CD14-positive monocyte (primary cell): ENCODE results near the gene CR1L. TPM values are rescaled to one million over a fixed set of nuclear protein-coding genes. Genes with fewer than 3 reads are reported as not detected.

Experiments used
- DNase-seq, 3 donors: peaks; one replicate each; pipeline ENCODE4 v3.0.0-alpha.2; 2011 to 2022
- H2AFZ ChIP-seq: 2 replicates; pipeline ENCODE4 v1.6.0; 2012; ENCODE audit warnings: mild to moderate bottlenecking, low read depth, low read length, inconsistent platforms; ENCODE audit not compliant: insufficient read depth, poor library complexity, severe bottlenecking
- H3K27ac ChIP-seq, 2 donors: 1 replicate in 1 of 2; 2 replicates in 1 of 2; pipeline ENCODE4 v1.5.1; 2012 to 2013; ENCODE audit warnings: low read length in 2 of 2, control low read depth in 1 of 2, inconsistent platforms in 1 of 2, low read depth in 1 of 2, mild to moderate bottlenecking in 1 of 2
- H3K27me3 ChIP-seq, 2 donors: one replicate each; pipeline versions ENCODE4 v1.6.0 to v1.6.1; 2011 to 2013; ENCODE audit warnings: low read length in 2 of 2; ENCODE audit not compliant: control insufficient read depth in 2 of 2, insufficient read depth in 2 of 2
- H3K36me3 ChIP-seq, 2 donors: replicated peaks in 1 of 2; 1 replicate in 1 of 2; 2 replicates in 1 of 2; pipeline versions ENCODE4 v1.5.1 to v1.6.1; 2012 to 2013; ENCODE audit warnings: low read length in 2 of 2, control low read depth in 1 of 2, inconsistent platforms in 1 of 2, mild to moderate bottlenecking in 1 of 2; ENCODE audit not compliant: insufficient read depth in 2 of 2, control insufficient read depth in 1 of 2
- H3K4me1 ChIP-seq, 2 donors: 1 replicate in 1 of 2; 2 replicates in 1 of 2; pipeline versions ENCODE4 v1.5.1 to v1.6.1; 2012 to 2013; ENCODE audit warnings: low read length in 2 of 2, control low read depth in 1 of 2, inconsistent platforms in 1 of 2, mild to moderate bottlenecking in 1 of 2, moderate library complexity in 1 of 2; ENCODE audit not compliant: insufficient read depth in 2 of 2, control insufficient read depth in 1 of 2
- H3K4me2 ChIP-seq: replicated peaks from 2 replicates; pipeline ENCODE3; 2012; ENCODE audit warnings: low read length, moderate library complexity, mild to moderate bottlenecking; ENCODE audit not compliant: poor library complexity, severe bottlenecking; ENCODE audit errors: extremely low read depth
- H3K4me3 ChIP-seq, 3 experiments: fragments of 200-600 bp in 1 of 3; sonication (generic) in 1 of 3; replicated peaks in 1 of 3; 1 replicate in 2 of 3; 2 replicates in 1 of 3; pipeline ENCODE4 v1.5.1; 2011 to 2013; ENCODE audit warnings: low read length in 3 of 3, mild to moderate bottlenecking in 3 of 3, control low read depth in 2 of 3, low read depth in 2 of 3, inconsistent platforms in 1 of 3, moderate library complexity in 1 of 3
- H3K79me2 ChIP-seq: 2 replicates; pipeline ENCODE4 v1.6.0; 2012; ENCODE audit warnings: mild to moderate bottlenecking, control low read depth, inconsistent platforms, low read length, moderate library complexity; ENCODE audit not compliant: insufficient read depth
- H3K9ac ChIP-seq: 2 replicates; pipeline ENCODE4 v1.6.0; 2017; ENCODE audit warnings: low read length, mild to moderate bottlenecking; ENCODE audit not compliant: insufficient read depth, poor library complexity, severe bottlenecking
- H3K9me3 ChIP-seq, 2 donors: replicated peaks in 1 of 2; 1 replicate in 1 of 2; 2 replicates in 1 of 2; pipeline versions ENCODE4 v1.5.1 to v1.6.1; 2012 to 2013; ENCODE audit warnings: low read length in 2 of 2, control low read depth in 1 of 2; ENCODE audit not compliant: control insufficient read depth in 1 of 2, insufficient read depth in 1 of 2
- H4K20me1 ChIP-seq: 2 replicates; pipeline ENCODE4 v1.6.0; 2012; ENCODE audit warnings: mild to moderate bottlenecking, low read length, control low read depth, moderate library complexity; ENCODE audit not compliant: insufficient read depth
- H3K27ac Mint-ChIP-seq, 7 donors: one replicate each; pipeline ENCODE4 v1.8.0; 2020; ENCODE audit warnings: mild to moderate bottlenecking in 7 of 7, mixed read lengths in 7 of 7, moderate library complexity in 6 of 7, inconsistent platforms in 2 of 7
- H3K27me3 Mint-ChIP-seq, 3 donors: one replicate each; pipeline ENCODE4 v1.8.0; 2021 to 2022; ENCODE audit warnings: low read depth in 3 of 3, mild to moderate bottlenecking in 3 of 3, mixed read lengths in 3 of 3, moderate library complexity in 3 of 3, inconsistent platforms in 1 of 3
- H3K36me3 Mint-ChIP-seq, 2 donors: one replicate each; pipeline ENCODE4 v1.8.0; 2020; ENCODE audit warnings: mixed read lengths in 2 of 2, inconsistent platforms in 1 of 2, mild to moderate bottlenecking in 1 of 2
- H3K4me1 Mint-ChIP-seq: one replicate; pipeline ENCODE4 v1.8.0; 2020; ENCODE audit warnings: mild to moderate bottlenecking, mixed read lengths
- H3K4me3 Mint-ChIP-seq, 2 donors: one replicate each; pipeline ENCODE4 v1.8.0; 2020; ENCODE audit warnings: mild to moderate bottlenecking in 2 of 2, mixed read lengths in 2 of 2, moderate library complexity in 1 of 2
- H3K9me3 Mint-ChIP-seq, 7 donors: one replicate each; pipeline ENCODE4 v1.8.0; 2020 to 2022; ENCODE audit warnings: mixed read lengths in 7 of 7, mild to moderate bottlenecking in 6 of 7, moderate library complexity in 6 of 7, inconsistent platforms in 2 of 7
- WGBS: methylation state at CpG from one replicate; pipeline ENCODE4 v1.1.5; 2013; ENCODE audit warnings: missing lambda C conversion rate; ENCODE audit not compliant: insufficient coverage; 5-methylcytosine and 5-hydroxymethylcytosine counted together
- intact Hi-C, 2 donors: fragments of 100-400 bp; cut with micrococcal nuclease; formaldehyde crosslinking; loops; one replicate each; pipeline versions ENCODE4 v1.15.0 to v1.15.1; 2023
- polyA plus RNA-seq, 3 donors: library from polyadenylated mRNA; depleted of rRNA in 1 of 3; unstranded in 2 of 3; stranded (reverse) in 1 of 3; fragments of 300-500 nt in 2 of 3; fragments of >200 nt in 1 of 3; fragmentation: Illumina TruSeq in 2 of 3; gene quantifications; 1 replicate in 2 of 3; 2 replicates in 1 of 3; pipeline ENCODE4 v1.2.3, GENCODE V29; 2012 to 2021
- TF ChIP-seq, protein P1 (sequence below): fragments of 200-600 bp; IDR thresholded peaks from one replicate; pipeline ENCODE4 v1.8.0; 2022; ENCODE audit warnings: antibody characterized with exemption, mild to moderate bottlenecking

Gene CR1L
- polyA plus RNA-seq, 3 donors, result 0.49 TPM; not detected in 2

DNA sequence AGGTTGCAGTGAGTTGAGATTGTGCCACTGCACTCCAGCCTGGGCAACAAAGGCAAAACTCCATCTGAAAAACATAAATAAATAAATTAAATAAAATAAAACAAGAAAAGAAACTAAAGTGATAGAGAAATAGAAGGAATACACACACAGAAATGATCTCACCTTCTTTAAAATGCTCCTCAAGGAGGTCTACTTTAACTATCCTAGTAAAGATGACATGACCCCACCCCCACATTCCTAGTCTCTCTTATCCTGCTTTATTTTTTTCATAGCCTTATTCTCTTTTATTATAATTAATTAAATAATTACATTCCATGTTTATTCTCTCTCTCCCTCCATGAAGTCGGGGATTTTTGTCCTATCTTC lies 18.0 kb upstream of the CR1L start:
- DNase-seq, result no peak
- Histone ChIP-seq H2AFZ (no peak overlapping the region), H3K79me2 (no peaks in the 10 kb centered on the region), H3K4me1 (no peaks in the 10 kb centered on the region), H3K4me3 (no peak overlapping the region), H3K9me3 (peaks cover 0 to 7% of the 10 kb centered on the region in 2 donors), H3K36me3 (peaks cover 2 to 82% of the 10 kb centered on the region in 2 donors), H3K9ac (no peak overlapping the region), H3K4me2 (no peak overlapping the region), H4K20me1 (no peaks in the 10 kb centered on the region), H3K27me3 (no peaks in the 10 kb centered on the region), H3K27ac (no peak overlapping the region)
- intact Hi-C loops, result no loop called here
- Mint-ChIP-seq H3K36me3 (peaks cover 82 to 83% of the 10 kb centered on the region in 2 donors), H3K27ac (no peak overlapping the region), H3K4me1 (no peaks in the 10 kb centered on the region), H3K9me3 (peaks cover 4 to 6% (median 5%) of the 10 kb centered on the region in 7 donors), H3K27me3 (peaks cover 0 to 2% (median 1%) of the 10 kb centered on the region in 3 donors), H3K4me3 (no peak overlapping the region)
- no CpG with 5 or more reads among the region's 1 CpG for WGBS
- TF ChIP-seq, protein P1, sequence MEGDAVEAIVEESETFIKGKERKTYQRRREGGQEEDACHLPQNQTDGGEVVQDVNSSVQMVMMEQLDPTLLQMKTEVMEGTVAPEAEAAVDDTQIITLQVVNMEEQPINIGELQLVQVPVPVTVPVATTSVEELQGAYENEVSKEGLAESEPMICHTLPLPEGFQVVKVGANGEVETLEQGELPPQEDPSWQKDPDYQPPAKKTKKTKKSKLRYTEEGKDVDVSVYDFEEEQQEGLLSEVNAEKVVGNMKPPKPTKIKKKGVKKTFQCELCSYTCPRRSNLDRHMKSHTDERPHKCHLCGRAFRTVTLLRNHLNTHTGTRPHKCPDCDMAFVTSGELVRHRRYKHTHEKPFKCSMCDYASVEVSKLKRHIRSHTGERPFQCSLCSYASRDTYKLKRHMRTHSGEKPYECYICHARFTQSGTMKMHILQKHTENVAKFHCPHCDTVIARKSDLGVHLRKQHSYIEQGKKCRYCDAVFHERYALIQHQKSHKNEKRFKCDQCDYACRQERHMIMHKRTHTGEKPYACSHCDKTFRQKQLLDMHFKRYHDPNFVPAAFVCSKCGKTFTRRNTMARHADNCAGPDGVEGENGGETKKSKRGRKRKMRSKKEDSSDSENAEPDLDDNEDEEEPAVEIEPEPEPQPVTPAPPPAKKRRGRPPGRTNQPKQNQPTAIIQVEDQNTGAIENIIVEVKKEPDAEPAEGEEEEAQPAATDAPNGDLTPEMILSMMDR, result no peak

DNA sequence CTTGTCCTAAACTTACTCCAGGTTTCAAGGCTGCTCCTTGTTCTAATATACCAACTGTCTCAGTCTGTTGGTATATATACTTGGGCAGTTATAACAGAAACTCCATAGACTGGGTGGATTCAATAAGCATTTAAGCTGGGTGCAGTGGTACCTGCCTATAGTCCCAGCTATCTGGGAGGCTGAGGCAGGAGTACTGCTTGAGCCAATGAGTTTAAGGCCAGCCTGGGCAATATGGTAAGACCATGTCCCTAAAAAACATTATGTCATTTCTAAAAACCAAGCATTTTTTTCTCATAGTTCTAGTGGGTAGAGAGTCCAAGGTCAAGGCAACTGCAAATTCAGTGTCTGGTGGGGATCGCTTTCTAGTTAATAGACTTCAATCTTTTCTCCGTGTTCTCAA lies 17.4 kb upstream of the CR1L start:
- 100% methylated on average over 1 of the region's 2 CpGs for WGBS
- Mint-ChIP-seq H3K27ac (no peak overlapping the region), H3K4me3 (no peak overlapping the region), H3K27me3 (peaks cover 0 to 3% (median 1%) of the 10 kb centered on the region in 3 donors), H3K9me3 (peaks cover 4 to 6% (median 5%) of the 10 kb centered on the region in 7 donors), H3K36me3 (peaks cover 82 to 83% of the 10 kb centered on the region in 2 donors), H3K4me1 (no peaks in the 10 kb centered on the region)
- H2AFZ ChIP-seq, result no peak overlapping the region
- H4K20me1 ChIP-seq, result no peaks in the 10 kb centered on the region
- H3K79me2 ChIP-seq, result no peaks in the 10 kb centered on the region
- no peak overlapping the region for H3K4me2 ChIP-seq
- H3K9ac ChIP-seq, result no peak overlapping the region
- no peak overlapping the region for H3K4me3 ChIP-seq
- H3K36me3 ChIP-seq, result peaks cover 2 to 82% of the 10 kb centered on the region in 2 donors
- DNase-seq, result no peak
- intact Hi-C loops, result no loop called here
- TF ChIP-seq, protein P1, result no peak
- peaks cover 0 to 7% of the 10 kb centered on the region in 2 donors for H3K9me3 ChIP-seq
- H3K27me3 ChIP-seq, result no peaks in the 10 kb centered on the region
- no peak overlapping the region for H3K27ac ChIP-seq
- no peaks in the 10 kb centered on the region for H3K4me1 ChIP-seq
